GM23338 (cell line): Measurements from ENCODE around the gene NFKBIB. TPM values are rescaled to one million over a fixed set of nuclear protein-coding genes. Genes with fewer than 3 reads are reported as not detected.

Source experiments
- ATAC-seq: fragments of 200-7000 bp; cut with Tn5 transposase; 3 replicates; pipeline ENCODE4 v1.9.1; 2020
- DNase-seq: peaks from one replicate; pipeline ENCODE4 v3.0.0-alpha.2; 2015; ENCODE audit warnings: low spot score
- H2AFZ ChIP-seq: fragments of 200-600 bp; sonication (generic); 2 replicates; pipeline ENCODE4 v1.8.0; 2016; ENCODE audit warnings: antibody characterized with exemption, mild to moderate bottlenecking, moderate library complexity
- H3F3A ChIP-seq: fragments of 200-600 bp; sonication (generic); replicated peaks from 2 replicates; pipeline ENCODE4 v1.8.0; 2017; ENCODE audit warnings: antibody characterized with exemption, mixed run types, low read depth
- H3K27ac ChIP-seq: fragments of 200-600 bp; sonication (generic); 2 replicates; pipeline ENCODE4 v1.6.1; 2016; ENCODE audit warnings: low read depth
- H3K27me3 ChIP-seq: fragments of 200-600 bp; sonication (generic); 2 replicates; pipeline ENCODE4 v1.8.0; 2016; ENCODE audit warnings: mild to moderate bottlenecking, mixed run types, moderate library complexity; ENCODE audit not compliant: insufficient read depth
- H3K36me3 ChIP-seq: fragments of 200-600 bp; sonication (generic); 2 replicates; pipeline ENCODE4 v1.8.0; 2016; ENCODE audit warnings: mild to moderate bottlenecking; ENCODE audit not compliant: insufficient read depth
- H3K4me1 ChIP-seq: fragments of 200-600 bp; sonication (generic); 2 replicates; pipeline ENCODE4 v1.8.0; 2016; ENCODE audit warnings: mild to moderate bottlenecking, moderate library complexity; ENCODE audit not compliant: insufficient read depth
- H3K4me2 ChIP-seq: fragments of 200-600 bp; sonication (generic); 2 replicates; pipeline ENCODE4 v1.7.1; 2017; ENCODE audit warnings: mixed run types
- H3K4me3 ChIP-seq: fragments of 200-600 bp; sonication (generic); 2 replicates; pipeline ENCODE4 v1.6.1; 2016; ENCODE audit warnings: mixed run types
- H3K79me2 ChIP-seq: fragments of 200-600 bp; sonication (generic); replicated peaks from 2 replicates; pipeline ENCODE4 v1.8.0; 2017; ENCODE audit warnings: mild to moderate bottlenecking; ENCODE audit not compliant: insufficient read depth
- H3K9me2 ChIP-seq: fragments of 200-600 bp; sonication (generic); 2 replicates; pipeline ENCODE4 v1.8.0; 2017; ENCODE audit not compliant: insufficient read depth
- H4K20me1 ChIP-seq: fragments of 200-600 bp; sonication (generic); replicated peaks from 2 replicates; pipeline ENCODE4 v1.8.0; 2017; ENCODE audit warnings: mild to moderate bottlenecking; ENCODE audit not compliant: insufficient read depth
- H3K27ac Mint-ChIP-seq: 2 replicates; pipeline ENCODE4 v1.8.0; 2020; ENCODE audit warnings: inconsistent platforms, mild to moderate bottlenecking, moderate library complexity, mixed read lengths
- H3K27me3 Mint-ChIP-seq: 3 replicates; pipeline ENCODE4 v1.8.0; 2022; ENCODE audit warnings: low read depth, mild to moderate bottlenecking, moderate library complexity, mixed read lengths, inconsistent platforms; ENCODE audit not compliant: insufficient read depth, poor library complexity
- H3K36me3 Mint-ChIP-seq: 3 replicates; pipeline ENCODE4 v1.8.0; 2021; ENCODE audit warnings: low read depth, mild to moderate bottlenecking, inconsistent platforms, moderate library complexity, mixed read lengths
- H3K4me1 Mint-ChIP-seq: 3 replicates; pipeline ENCODE4 v1.8.0; 2020; ENCODE audit warnings: mild to moderate bottlenecking, inconsistent platforms, mixed read lengths
- H3K4me3 Mint-ChIP-seq: 3 replicates; pipeline ENCODE4 v1.8.0; 2021; ENCODE audit warnings: moderate library complexity, mild to moderate bottlenecking, inconsistent platforms, mixed read lengths
- H3K9me3 Mint-ChIP-seq: 3 replicates; pipeline ENCODE4 v1.8.0; 2020; ENCODE audit warnings: moderate library complexity, mild to moderate bottlenecking, inconsistent platforms, mixed read lengths
- CREB1 ChIP-seq: fragments of 250-450 bp; sonication (Bioruptor Pico); IDR thresholded peaks from 2 replicates; pipeline ENCODE4 v1.5.0; 2020; ENCODE audit warnings: low read depth, mild to moderate bottlenecking, moderate library complexity
- ETS1 ChIP-seq: IDR thresholded peaks from 2 replicates; pipeline ENCODE4 v1.6.1; 2016; ENCODE audit warnings: antibody characterized with exemption
- EZH2 ChIP-seq: fragments of 200-600 bp; sonication (generic); IDR thresholded peaks from one replicate; pipeline ENCODE4 v1.8.0; 2017; ENCODE audit warnings: antibody characterized with exemption, mild to moderate bottlenecking, low read depth; ENCODE audit not compliant: unreplicated experiment
- EZH2phosphoT487 ChIP-seq: fragments of 200-600 bp; sonication (generic); IDR thresholded peaks from one replicate; pipeline ENCODE4 v1.8.1; 2018; ENCODE audit warnings: antibody characterized with exemption; ENCODE audit not compliant: unreplicated experiment
- JUNB ChIP-seq: IDR thresholded peaks from one replicate; pipeline ENCODE4 v1.6.1; 2016; ENCODE audit warnings: antibody characterized with exemption; ENCODE audit not compliant: unreplicated experiment
- NANOG ChIP-seq: IDR thresholded peaks from 2 replicates; pipeline ENCODE4 v1.6.1; 2016; ENCODE audit warnings: antibody characterized with exemption, borderline replicate concordance
- POLR2AphosphoS5 ChIP-seq: IDR thresholded peaks from 2 replicates; pipeline ENCODE4 v1.6.1; 2016; ENCODE audit warnings: antibody characterized with exemption, low read depth
- STAT1 ChIP-seq: IDR thresholded peaks from one replicate; pipeline ENCODE4 v1.6.1; 2016; ENCODE audit warnings: antibody characterized with exemption; ENCODE audit not compliant: unreplicated experiment
- ZNF331 ChIP-seq: fragments of 250-450 bp; sonication (Bioruptor Pico); IDR thresholded peaks from 2 replicates; pipeline ENCODE4 v1.5.0; 2020; ENCODE audit warnings: low read depth, mild to moderate bottlenecking, moderate library complexity
- polyA plus RNA-seq: library from polyadenylated mRNA; unstranded; fragments of >200 nt; fragmentation: Nextera tagmentation; extraction: Ambion mirVana; gene quantifications from 2 replicates; pipeline ENCODE4 v1.2.1, GENCODE V29; 2016
- total RNA-seq: library from RNA; depleted of rRNA; stranded (reverse); fragments of >200 nt; shearing (Covaris generic); gene quantifications from 2 replicates; pipeline ENCODE4 v1.2.3, GENCODE V29; 2014
- TF ChIP-seq, protein P1 (sequence below): IDR thresholded peaks from one replicate; pipeline ENCODE4 v1.6.1; 2018; ENCODE audit warnings: antibody characterized with exemption; ENCODE audit not compliant: unreplicated experiment
- TF ChIP-seq, protein P2 (sequence below): fragments of 250-450 bp; sonication (Bioruptor Pico); IDR thresholded peaks from 2 replicates; pipeline ENCODE4 v1.5.0; 2020; ENCODE audit warnings: mild to moderate bottlenecking, moderate library complexity

The NFKBIB gene
- total and polyA plus RNA-seq, 2 experiments from 2014 or later: 39.5 to 39.6 TPM

DNA sequence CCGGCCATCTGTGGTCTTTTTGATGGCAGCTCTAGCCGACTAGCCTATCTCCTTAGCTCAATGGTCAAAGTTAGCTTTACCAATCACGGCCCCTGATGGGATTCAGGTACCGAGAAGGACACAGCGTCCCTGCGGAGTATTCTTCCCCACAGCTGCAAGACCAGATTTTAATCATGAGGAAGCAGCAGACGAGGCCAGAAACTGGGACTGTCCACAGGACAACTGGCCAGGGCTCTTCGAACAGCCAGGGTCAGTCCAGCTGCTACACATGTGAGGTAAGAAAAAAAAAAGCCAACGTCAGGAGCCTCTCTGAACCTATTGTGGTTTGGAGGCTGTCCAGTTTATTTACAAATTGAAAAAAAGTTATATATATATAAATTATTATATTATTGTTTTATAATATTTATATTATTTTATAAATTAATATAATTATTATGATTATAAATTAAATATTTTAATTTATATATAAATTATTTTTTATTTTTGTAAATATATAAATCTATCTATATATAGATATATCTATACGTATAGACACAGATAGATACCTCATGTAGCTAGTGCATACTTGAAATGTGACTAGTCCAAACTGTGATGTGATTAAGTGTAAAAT, 32.5 kb upstream of the NFKBIB start:
- H4K20me1 ChIP-seq: no peaks in the 10 kb centered on the region
- no peak overlapping the region for H3K27ac ChIP-seq
- no peaks in the 10 kb centered on the region for H3K4me1 ChIP-seq
- H2AFZ ChIP-seq: no peak overlapping the region
- no peak for DNase-seq
- no peak overlapping the region for H3K4me2 ChIP-seq
- no peak overlapping the region for H3K4me3 Mint-ChIP-seq
- peaks cover 7% of the 10 kb centered on the region; the same call in 1 of the 2 replicates for H3F3A ChIP-seq
- H3K4me3 ChIP-seq: no peak overlapping the region
- no peaks in the 10 kb centered on the region for H3K36me3 ChIP-seq
- H3K9me2 ChIP-seq: no peaks in the 10 kb centered on the region
- peaks cover 11% of the 10 kb centered on the region for H3K27me3 Mint-ChIP-seq
- peaks cover 19% of the 10 kb centered on the region for H3K27me3 ChIP-seq
- no peak for ATAC-seq
- no peaks in the 10 kb centered on the region for H3K36me3 Mint-ChIP-seq
- no peaks in the 10 kb centered on the region for H3K79me2 ChIP-seq
- TF ChIP-seq JUNB (no peak), EZH2 (no peak)
- peaks cover 8% of the 10 kb centered on the region; the same call in 2 of the 3 replicates for H3K4me1 Mint-ChIP-seq
- no peak overlapping the region for H3K27ac Mint-ChIP-seq
- no peaks in the 10 kb centered on the region; the same call in 1 of the 3 replicates for H3K9me3 Mint-ChIP-seq

GRCh38 chr19:38868551-38868950, 31.2 kb upstream of the NFKBIB start:
- Mint-ChIP-seq H3K4me1 (peaks cover 8% of the 10 kb centered on the region; the same call in 2 of the 3 replicates), H3K27me3 (peaks cover 11% of the 10 kb centered on the region), H3K9me3 (no peaks in the 10 kb centered on the region; the same call in 1 of the 3 replicates), H3K4me3 (no peak overlapping the region; the same call in 1 of the 3 replicates), H3K27ac (no peak overlapping the region), H3K36me3 (no peaks in the 10 kb centered on the region)
- Histone ChIP-seq H3K4me3 (peak overlapping the region; percentile 81), H3K79me2 (no peaks in the 10 kb centered on the region), H3K27me3 (peaks cover 19% of the 10 kb centered on the region), H2AFZ (no peak overlapping the region; the same call in 1 of the 2 replicates), H3K4me1 (no peaks in the 10 kb centered on the region), H3K27ac (no peak overlapping the region), H3F3A (peaks cover 10% of the 10 kb centered on the region; the same call in 1 of the 2 replicates), H3K36me3 (no peaks in the 10 kb centered on the region), H3K9me2 (no peaks in the 10 kb centered on the region), H3K4me2 (peak overlapping the region; percentile 91; the same call in 1 of the 2 replicates), H4K20me1 (no peaks in the 10 kb centered on the region)
- no peak for ATAC-seq
- DNase-seq: no peak
- TF ChIP-seq EZH2 (no peak), STAT1 (no peak), JUNB (no peak), EZH2phosphoT487 (no peak), POLR2AphosphoS5 (no peak), ZNF331 (no peak), ETS1 (no peak), NANOG (no peak), CREB1 (CRISPR knock-in tag) (no peak)
- TF ChIP-seq, protein P1, sequence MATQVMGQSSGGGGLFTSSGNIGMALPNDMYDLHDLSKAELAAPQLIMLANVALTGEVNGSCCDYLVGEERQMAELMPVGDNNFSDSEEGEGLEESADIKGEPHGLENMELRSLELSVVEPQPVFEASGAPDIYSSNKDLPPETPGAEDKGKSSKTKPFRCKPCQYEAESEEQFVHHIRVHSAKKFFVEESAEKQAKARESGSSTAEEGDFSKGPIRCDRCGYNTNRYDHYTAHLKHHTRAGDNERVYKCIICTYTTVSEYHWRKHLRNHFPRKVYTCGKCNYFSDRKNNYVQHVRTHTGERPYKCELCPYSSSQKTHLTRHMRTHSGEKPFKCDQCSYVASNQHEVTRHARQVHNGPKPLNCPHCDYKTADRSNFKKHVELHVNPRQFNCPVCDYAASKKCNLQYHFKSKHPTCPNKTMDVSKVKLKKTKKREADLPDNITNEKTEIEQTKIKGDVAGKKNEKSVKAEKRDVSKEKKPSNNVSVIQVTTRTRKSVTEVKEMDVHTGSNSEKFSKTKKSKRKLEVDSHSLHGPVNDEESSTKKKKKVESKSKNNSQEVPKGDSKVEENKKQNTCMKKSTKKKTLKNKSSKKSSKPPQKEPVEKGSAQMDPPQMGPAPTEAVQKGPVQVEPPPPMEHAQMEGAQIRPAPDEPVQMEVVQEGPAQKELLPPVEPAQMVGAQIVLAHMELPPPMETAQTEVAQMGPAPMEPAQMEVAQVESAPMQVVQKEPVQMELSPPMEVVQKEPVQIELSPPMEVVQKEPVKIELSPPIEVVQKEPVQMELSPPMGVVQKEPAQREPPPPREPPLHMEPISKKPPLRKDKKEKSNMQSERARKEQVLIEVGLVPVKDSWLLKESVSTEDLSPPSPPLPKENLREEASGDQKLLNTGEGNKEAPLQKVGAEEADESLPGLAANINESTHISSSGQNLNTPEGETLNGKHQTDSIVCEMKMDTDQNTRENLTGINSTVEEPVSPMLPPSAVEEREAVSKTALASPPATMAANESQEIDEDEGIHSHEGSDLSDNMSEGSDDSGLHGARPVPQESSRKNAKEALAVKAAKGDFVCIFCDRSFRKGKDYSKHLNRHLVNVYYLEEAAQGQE: no peak
- TF ChIP-seq, protein P2, sequence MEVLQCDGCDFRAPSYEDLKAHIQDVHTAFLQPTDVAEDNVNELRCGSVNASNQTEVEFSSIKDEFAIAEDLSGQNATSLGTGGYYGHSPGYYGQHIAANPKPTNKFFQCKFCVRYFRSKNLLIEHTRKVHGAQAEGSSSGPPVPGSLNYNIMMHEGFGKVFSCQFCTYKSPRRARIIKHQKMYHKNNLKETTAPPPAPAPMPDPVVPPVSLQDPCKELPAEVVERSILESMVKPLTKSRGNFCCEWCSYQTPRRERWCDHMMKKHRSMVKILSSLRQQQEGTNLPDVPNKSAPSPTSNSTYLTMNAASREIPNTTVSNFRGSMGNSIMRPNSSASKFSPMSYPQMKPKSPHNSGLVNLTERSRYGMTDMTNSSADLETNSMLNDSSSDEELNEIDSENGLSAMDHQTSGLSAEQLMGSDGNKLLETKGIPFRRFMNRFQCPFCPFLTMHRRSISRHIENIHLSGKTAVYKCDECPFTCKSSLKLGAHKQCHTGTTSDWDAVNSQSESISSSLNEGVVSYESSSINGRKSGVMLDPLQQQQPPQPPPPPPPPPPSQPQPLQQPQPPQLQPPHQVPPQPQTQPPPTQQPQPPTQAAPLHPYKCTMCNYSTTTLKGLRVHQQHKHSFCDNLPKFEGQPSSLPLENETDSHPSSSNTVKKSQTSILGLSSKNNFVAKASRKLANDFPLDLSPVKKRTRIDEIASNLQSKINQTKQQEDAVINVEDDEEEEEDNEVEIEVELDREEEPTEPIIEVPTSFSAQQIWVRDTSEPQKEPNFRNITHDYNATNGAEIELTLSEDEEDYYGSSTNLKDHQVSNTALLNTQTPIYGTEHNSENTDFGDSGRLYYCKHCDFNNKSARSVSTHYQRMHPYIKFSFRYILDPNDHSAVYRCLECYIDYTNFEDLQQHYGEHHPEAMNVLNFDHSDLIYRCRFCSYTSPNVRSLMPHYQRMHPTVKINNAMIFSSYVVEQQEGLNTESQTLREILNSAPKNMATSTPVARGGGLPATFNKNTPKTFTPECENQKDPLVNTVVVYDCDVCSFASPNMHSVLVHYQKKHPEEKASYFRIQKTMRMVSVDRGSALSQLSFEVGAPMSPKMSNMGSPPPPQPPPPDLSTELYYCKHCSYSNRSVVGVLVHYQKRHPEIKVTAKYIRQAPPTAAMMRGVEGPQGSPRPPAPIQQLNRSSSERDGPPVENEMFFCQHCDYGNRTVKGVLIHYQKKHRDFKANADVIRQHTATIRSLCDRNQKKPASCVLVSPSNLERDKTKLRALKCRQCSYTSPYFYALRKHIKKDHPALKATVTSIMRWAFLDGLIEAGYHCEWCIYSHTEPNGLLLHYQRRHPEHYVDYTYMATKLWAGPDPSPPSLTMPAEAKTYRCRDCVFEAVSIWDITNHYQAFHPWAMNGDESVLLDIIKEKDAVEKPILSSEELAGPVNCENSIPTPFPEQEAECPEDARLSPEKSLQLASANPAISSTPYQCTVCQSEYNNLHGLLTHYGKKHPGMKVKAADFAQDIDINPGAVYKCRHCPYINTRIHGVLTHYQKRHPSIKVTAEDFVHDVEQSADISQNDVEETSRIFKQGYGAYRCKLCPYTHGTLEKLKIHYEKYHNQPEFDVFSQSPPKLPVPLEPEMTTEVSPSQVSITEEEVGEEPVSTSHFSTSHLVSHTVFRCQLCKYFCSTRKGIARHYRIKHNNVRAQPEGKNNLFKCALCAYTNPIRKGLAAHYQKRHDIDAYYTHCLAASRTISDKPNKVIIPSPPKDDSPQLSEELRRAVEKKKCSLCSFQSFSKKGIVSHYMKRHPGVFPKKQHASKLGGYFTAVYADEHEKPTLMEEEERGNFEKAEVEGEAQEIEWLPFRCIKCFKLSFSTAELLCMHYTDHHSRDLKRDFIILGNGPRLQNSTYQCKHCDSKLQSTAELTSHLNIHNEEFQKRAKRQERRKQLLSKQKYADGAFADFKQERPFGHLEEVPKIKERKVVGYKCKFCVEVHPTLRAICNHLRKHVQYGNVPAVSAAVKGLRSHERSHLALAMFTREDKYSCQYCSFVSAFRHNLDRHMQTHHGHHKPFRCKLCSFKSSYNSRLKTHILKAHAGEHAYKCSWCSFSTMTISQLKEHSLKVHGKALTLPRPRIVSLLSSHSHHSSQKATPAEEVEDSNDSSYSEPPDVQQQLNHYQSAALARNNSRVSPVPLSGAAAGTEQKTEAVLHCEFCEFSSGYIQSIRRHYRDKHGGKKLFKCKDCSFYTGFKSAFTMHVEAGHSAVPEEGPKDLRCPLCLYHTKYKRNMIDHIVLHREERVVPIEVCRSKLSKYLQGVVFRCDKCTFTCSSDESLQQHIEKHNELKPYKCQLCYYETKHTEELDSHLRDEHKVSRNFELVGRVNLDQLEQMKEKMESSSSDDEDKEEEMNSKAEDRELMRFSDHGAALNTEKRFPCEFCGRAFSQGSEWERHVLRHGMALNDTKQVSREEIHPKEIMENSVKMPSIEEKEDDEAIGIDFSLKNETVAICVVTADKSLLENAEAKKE: no peak
